Heart left ventricle (tissue), 13 donors: ENCODE measurements around the gene PRSS33.

Experiments
- CTCF ChIP-seq, 12 donors: fragments of 200-600 bp; sonication (generic) in 4 of 12; IDR thresholded peaks; one replicate each; pipeline versions ENCODE4 v1.5.0 to v1.8.0; 2018 to 2022; ENCODE audit warnings: antibody characterized with exemption in 12 of 12, mild to moderate bottlenecking in 5 of 12
- POLR2A ChIP-seq, 2 donors: fragments of 450-650 bp; IDR thresholded peaks; one replicate each; pipeline ENCODE4 v1.6.1; 2017; ENCODE audit warnings: antibody characterized with exemption in 2 of 2, mild to moderate bottlenecking in 2 of 2, moderate library complexity in 2 of 2
- donor health status: ischemic (EF 13 %, LVEDD 7.1; RV severe dilation, severe dysfunction).
- donor health status: DM: no; HTN: yes; CAD: no.
- donor health status: DM: no; HTN: no; CAD: no.
- donor health status: ischemic (EF 25% LVEDD 6.9; RV normal size, moderate dysfunction).
- donor health status: ischemic (EF 25% LVEDD 5.7; RV mildly dilated, moderate dysfunction).
- donor health status: ischemic (EF 35%, LVEDD 5.7; RV mildly dilated, moderate dysfunction).
- donor health status: nonischemic (EF 11% LVEDD 7.7; RV severe dilation, severe dysfunction).
- donor health status: DM: yes; HTN: yes; CAD: no.
- donor health status: PGD.
- donor health status: ischemic (EF 29% LVEDD 5.4; RV normal size, mild dysfunction).
- donor health status: nonischemic (EF 23%, LVEDD 6.1; RV moderate dilation, normal function).

- TF ChIP-seq CTCF (IDR thresholded peaks at IDR 0.05), result no peak
- no peak for TF ChIP-seq POLR2A (IDR thresholded peaks at IDR 0.05)
These were observed 37.9 kb downstream of the PRSS33 start for GRCh38 chr16:2749476-2749875.
